Bronchial epithelial cell (primary cell): Measurements from ENCODE around the gene MADCAM1. TPM values are rescaled to one million over a fixed set of nuclear protein-coding genes. Genes with fewer than 3 reads are reported as not detected.

Experiments
- DNase-seq: peaks from one replicate; pipeline ENCODE4 v3.0.0-alpha.2; 2010; ENCODE audit warnings: low read depth
- FAIRE-seq: peaks from 2 replicates; lab custom pipeline; 2011; peaks lifted over from hg19 to GRCh38; lab: Jason Lieb, UNC
- H3K27me3 ChIP-seq: 2 replicates; pipeline ENCODE4 v1.5.1; 2011; ENCODE audit warnings: low read length; ENCODE audit not compliant: control insufficient read depth, insufficient read depth
- H3K36me3 ChIP-seq: 2 replicates; pipeline ENCODE4 v1.5.1; 2011; ENCODE audit warnings: low read length; ENCODE audit not compliant: control insufficient read depth, insufficient read depth
- H3K4me3 ChIP-seq: 2 replicates; pipeline ENCODE4 v1.5.1; 2011; ENCODE audit warnings: mild to moderate bottlenecking, low read depth, low read length, control low read depth
- total RNA-seq: library from RNA; depleted of rRNA; stranded (reverse); fragments of >200 nt; gene quantifications from 2 replicates; pipeline ENCODE4 v1.2.1, GENCODE V29; 2014
- TF ChIP-seq, protein P1 (sequence below): IDR thresholded peaks from 2 replicates; pipeline ENCODE4 v1.5.1; 2011; ENCODE audit warnings: mild to moderate bottlenecking, moderate library complexity, low read length, control low read depth, inconsistent platforms; ENCODE audit not compliant: insufficient read depth, severe bottlenecking

Gene MADCAM1
- total RNA-seq, 1 donor from 2014 or later = not detected

GRCh38 chr19:494171-495080 lies 1.9 kb upstream of the MADCAM1 start:
- H3K4me3 ChIP-seq = no peak overlapping the region
- peaks cover 8% of the 10 kb centered on the region for H3K27me3 ChIP-seq
- DNase-seq (no peak), FAIRE-seq (no peak)
- H3K36me3 ChIP-seq = no peaks in the 10 kb centered on the region
- TF ChIP-seq, protein P1, sequence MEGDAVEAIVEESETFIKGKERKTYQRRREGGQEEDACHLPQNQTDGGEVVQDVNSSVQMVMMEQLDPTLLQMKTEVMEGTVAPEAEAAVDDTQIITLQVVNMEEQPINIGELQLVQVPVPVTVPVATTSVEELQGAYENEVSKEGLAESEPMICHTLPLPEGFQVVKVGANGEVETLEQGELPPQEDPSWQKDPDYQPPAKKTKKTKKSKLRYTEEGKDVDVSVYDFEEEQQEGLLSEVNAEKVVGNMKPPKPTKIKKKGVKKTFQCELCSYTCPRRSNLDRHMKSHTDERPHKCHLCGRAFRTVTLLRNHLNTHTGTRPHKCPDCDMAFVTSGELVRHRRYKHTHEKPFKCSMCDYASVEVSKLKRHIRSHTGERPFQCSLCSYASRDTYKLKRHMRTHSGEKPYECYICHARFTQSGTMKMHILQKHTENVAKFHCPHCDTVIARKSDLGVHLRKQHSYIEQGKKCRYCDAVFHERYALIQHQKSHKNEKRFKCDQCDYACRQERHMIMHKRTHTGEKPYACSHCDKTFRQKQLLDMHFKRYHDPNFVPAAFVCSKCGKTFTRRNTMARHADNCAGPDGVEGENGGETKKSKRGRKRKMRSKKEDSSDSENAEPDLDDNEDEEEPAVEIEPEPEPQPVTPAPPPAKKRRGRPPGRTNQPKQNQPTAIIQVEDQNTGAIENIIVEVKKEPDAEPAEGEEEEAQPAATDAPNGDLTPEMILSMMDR = no peak

DNA sequence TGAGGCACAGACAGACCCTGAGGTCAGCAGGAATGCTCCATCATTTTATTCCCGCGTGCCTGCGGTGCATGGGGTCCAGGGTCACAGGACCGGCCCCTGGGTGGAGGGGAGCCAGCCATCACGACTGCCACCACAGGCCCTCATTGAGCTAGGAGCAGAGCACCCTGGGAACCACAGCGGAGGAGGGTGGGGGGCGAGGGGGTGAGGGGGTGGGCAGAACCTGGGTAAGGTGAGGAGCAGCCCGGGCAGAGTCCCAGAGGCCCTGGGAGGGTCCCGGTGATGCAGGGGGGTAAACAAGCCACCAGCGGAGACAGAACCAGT lies 1.2 kb upstream of the MADCAM1 start:
- Histone ChIP-seq H3K27me3 (peaks cover 8% of the 10 kb centered on the region), H3K36me3 (no peaks in the 10 kb centered on the region), H3K4me3 (no peak overlapping the region)
- no peak for FAIRE-seq
- DNase-seq = no peak
- TF ChIP-seq, protein P1 = no peak

- Histone ChIP-seq H3K27me3 (peaks cover 8% of the 10 kb centered on the region), H3K4me3 (no peak overlapping the region), H3K36me3 (no peaks in the 10 kb centered on the region)
- TF ChIP-seq, protein P1 = peak; percentile 66
- DNase-seq (no peak), FAIRE-seq (no peak)
These were observed 729 bp upstream of the MADCAM1 start for GRCh38 chr19:495402-496111.

- H3K27me3 ChIP-seq = peaks cover 8% of the 10 kb centered on the region
- TF ChIP-seq, protein P1 = no peak
- H3K36me3 ChIP-seq = no peaks in the 10 kb centered on the region
- H3K4me3 ChIP-seq = no peak overlapping the region
- no peak for FAIRE-seq
- no peak for DNase-seq
These were observed 700 bp downstream of the MADCAM1 start for GRCh38 chr19:496986-497385.

DNA sequence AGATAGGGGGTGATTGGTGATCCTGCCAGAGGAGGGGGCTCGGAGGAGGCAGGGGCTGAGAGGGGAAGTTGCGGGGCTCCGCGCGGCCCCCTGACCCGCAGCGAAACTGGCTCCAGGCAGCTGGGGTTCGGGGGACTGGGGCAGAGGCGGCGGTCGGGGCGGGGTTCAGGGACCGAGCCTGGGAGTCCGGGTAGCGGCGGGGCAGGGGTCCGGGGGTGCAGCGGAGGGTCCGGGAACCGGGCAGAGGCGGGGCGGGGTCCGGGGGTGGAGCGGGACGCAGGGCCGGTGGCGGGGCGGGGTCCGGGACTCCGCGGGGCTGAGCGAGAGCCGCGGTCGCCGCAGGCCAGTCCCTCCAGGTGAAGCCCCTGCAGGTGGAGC lies 1.2 kb downstream of the MADCAM1 start:
- no peak for FAIRE-seq
- Histone ChIP-seq H3K36me3 (no peaks in the 10 kb centered on the region), H3K4me3 (no peak overlapping the region), H3K27me3 (peaks cover 8% of the 10 kb centered on the region)
- TF ChIP-seq, protein P1 = no peak
- no peak for DNase-seq
